Sigmoid colon (tissue), 7 donors: ENCODE data around the gene DHRS9. TPM values are rescaled to one million over a fixed set of nuclear protein-coding genes. Genes with fewer than 3 reads are reported as not detected.

Experiments
- DNase-seq: peaks from one replicate; pipeline ENCODE4 v3.0.0-alpha.2; 2019
- H3K27ac ChIP-seq, 4 donors: fragments of 200-600 bp; sonication (generic); one replicate each; pipeline ENCODE4 v1.5.1; 2016 to 2019; ENCODE audit warnings: mild to moderate bottlenecking in 1 of 4
- H3K27me3 ChIP-seq, 3 donors: fragments of 200-600 bp; sonication (generic); one replicate each; pipeline ENCODE4 v1.5.1; 2019; ENCODE audit warnings: mild to moderate bottlenecking in 1 of 3
- H3K36me3 ChIP-seq, 4 donors: fragments of 200-600 bp; sonication (generic); one replicate each; pipeline ENCODE4 v1.5.1; 2016 to 2019
- H3K4me1 ChIP-seq, 4 donors: fragments of 200-600 bp; sonication (generic); one replicate each; pipeline ENCODE4 v1.5.1; 2017 to 2019
- H3K4me3 ChIP-seq, 4 donors: fragments of 200-600 bp; sonication (generic); one replicate each; pipeline ENCODE4 v1.5.1; 2017 to 2019; ENCODE audit warnings: mild to moderate bottlenecking in 2 of 4, moderate library complexity in 1 of 4
- H3K9me3 ChIP-seq, 4 donors: fragments of 200-600 bp in 3 of 4; sonication (generic) in 3 of 4; one replicate each; pipeline versions ENCODE4 v1.5.1 to v1.6.1; 2013 to 2019
- CTCF ChIP-seq, 4 experiments: fragments of 450-650 bp in 3 of 4; fragments of 200-600 bp in 1 of 4; IDR thresholded peaks; one replicate each; pipeline ENCODE4 v1.5.1; 2016 to 2019; ENCODE audit warnings: antibody characterized with exemption in 4 of 4, mild to moderate bottlenecking in 3 of 4, moderate library complexity in 2 of 4
- EP300 ChIP-seq, 4 donors: sonication (generic); formaldehyde crosslinking; IDR thresholded peaks; one replicate each; pipeline ENCODE4 v1.6.1; 2017; ENCODE audit warnings: antibody characterized with exemption in 4 of 4
- POLR2A ChIP-seq, 2 donors: fragments of 450-650 bp; IDR thresholded peaks; one replicate each; pipeline ENCODE4 v1.6.1; 2016; ENCODE audit warnings: antibody characterized with exemption in 2 of 2, mild to moderate bottlenecking in 2 of 2, moderate library complexity in 2 of 2
- POLR2AphosphoS5 ChIP-seq, 4 donors: sonication (generic); formaldehyde crosslinking; IDR thresholded peaks; one replicate each; pipeline ENCODE4 v1.6.1; 2017; ENCODE audit warnings: antibody characterized with exemption in 4 of 4
- WGBS, 2 donors: extraction: QIAGEN DNeasy Blood & Tissue Kit; methylation state at CpG; one replicate each; pipeline ENCODE4 v1.1.7; 2013; 5-methylcytosine and 5-hydroxymethylcytosine counted together
- intact Hi-C: fragments of 100-400 bp; cut with DNase I; formaldehyde crosslinking; loops from one replicate; pipeline ENCODE4 v1.15.1; 2023
- polyA plus RNA-seq, 3 donors: library from polyadenylated mRNA; stranded (reverse); fragments of 200-250 nt; gene quantifications; one replicate each; pipeline ENCODE4 v1.2.3, GENCODE V29; 2013
- total RNA-seq, 4 donors: library from RNA; depleted of rRNA; stranded (reverse); fragments of >200 nt; gene quantifications; one replicate each; pipeline ENCODE4 v1.1.0, GENCODE V29; 2016
- donor health status: healthy with polysubstance abuse.
- donor health status: Bipolar disorder and iron deficiency.
- donor health status: healthy.

Gene DHRS9
- total RNA-seq (1 to 10 TPM in 1 of 4 donors, under 1 TPM in 3; 0.36 to 1.3 (median 0.69) TPM), polyA plus RNA-seq (100 to 1,000 TPM in 2 of 3 donors, 10 to 100 TPM in 1; 57.1 to 150 (median 107) TPM)

DNA sequence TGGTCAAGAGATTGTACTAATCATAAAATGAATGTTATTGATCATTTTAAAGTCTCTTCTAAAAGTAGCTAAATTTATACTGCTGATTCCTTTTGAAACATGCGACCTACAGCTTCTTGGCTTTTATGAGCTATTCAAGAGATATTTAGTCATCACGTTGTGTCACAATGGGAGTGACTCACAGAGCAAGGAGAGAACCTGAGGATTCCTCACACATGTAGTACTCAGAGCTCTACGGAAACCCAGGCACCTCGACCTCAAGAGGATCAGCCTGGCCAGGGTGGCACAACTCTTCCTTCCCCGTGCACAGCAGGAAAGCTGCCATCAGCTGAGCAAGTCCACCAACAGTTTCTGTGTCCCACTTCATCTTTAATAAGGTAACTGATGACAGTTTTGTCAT is at the start of gene DHRS9:
DHRS9 (plus strand) TSS at position 223 of the 400 bp plus-strand sequence. CDS start 12,019 bp downstream, outside the sequence.
- WGBS, 2 donors = 46 to 73% methylated on average over 5 of the region's 5 CpGs
- H3K4me3 ChIP-seq = no peak within 1 kb of the TSS

GRCh38 chr2:169023161-169023560 is 46.2 kb upstream of the DHRS9 start:
- WGBS, 2 donors = 26 to 63% methylated on average over 3 of the region's 3 CpGs
- intact Hi-C loops = no loop called here
- no peak for TF ChIP-seq CTCF (IDR thresholded peaks at IDR 0.05)
- TF ChIP-seq EP300 (IDR thresholded peaks at IDR 0.05) = no peak
- TF ChIP-seq POLR2A (IDR thresholded peaks at IDR 0.05) = no peak
- no peak for TF ChIP-seq POLR2AphosphoS5 (IDR thresholded peaks at IDR 0.05)
- Histone ChIP-seq H3K9me3 (no peaks in the 10 kb centered on the region), H3K27ac (no peak overlapping the region), H3K36me3 (no peaks in the 10 kb centered on the region), H3K27me3 (no peaks in the 10 kb centered on the region), H3K4me1 (no peaks in the 10 kb centered on the region), H3K4me3 (no peak overlapping the region)
- no peak for DNase-seq

More for the DNA sequence above, at the start of gene DHRS9:
- TF ChIP-seq POLR2A (IDR thresholded peaks at IDR 0.05) (peak in 1 of 2 donors; percentile 17), CTCF (IDR thresholded peaks at IDR 0.05) (no peak), EP300 (IDR thresholded peaks at IDR 0.05) (no peak), POLR2AphosphoS5 (IDR thresholded peaks at IDR 0.05) (no peak)
- Histone ChIP-seq H3K27ac (no peak within 1 kb of the TSS), H3K27me3 (no peaks in the 10 kb centered on the region), H3K4me1 (no peaks in the 10 kb centered on the region), H3K36me3 (no peaks in the 10 kb centered on the region), H3K9me3 (no peaks in the 10 kb centered on the region)
- intact Hi-C loops = no loop called here
- DNase-seq = no peak

DNA sequence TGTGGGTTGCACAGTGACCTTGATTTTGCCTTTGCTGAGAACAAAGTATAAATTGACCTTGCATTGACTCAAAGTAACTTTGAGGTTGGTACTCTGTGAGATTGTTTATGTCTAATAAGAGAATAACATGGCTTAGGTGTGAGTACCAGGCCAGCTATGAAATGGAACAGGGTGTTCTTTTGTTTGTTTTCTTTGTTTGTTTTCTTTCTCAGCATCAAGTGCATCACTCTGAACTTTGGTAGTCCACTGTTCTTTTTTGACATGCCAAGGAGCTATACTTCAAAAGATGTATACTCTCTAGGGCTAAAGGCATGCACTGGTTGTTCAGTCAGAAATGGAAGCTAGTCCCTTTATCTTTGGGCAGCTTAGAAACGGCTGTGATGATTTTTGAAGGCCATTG is 43.3 kb upstream of the DHRS9 start:
- no peak for DNase-seq
- intact Hi-C loops = no loop called here
- 55 to 86% methylated on average over 1 of the region's 1 CpG for WGBS, 2 donors

GRCh38 chr2:169027234-169027633 is 42.1 kb upstream of the DHRS9 start:
- WGBS, 2 donors = 93% methylated on average over 3 of the region's 3 CpGs
- TF ChIP-seq POLR2AphosphoS5 (IDR thresholded peaks at IDR 0.05) (no peak), CTCF (IDR thresholded peaks at IDR 0.05) (no peak), EP300 (IDR thresholded peaks at IDR 0.05) (no peak), POLR2A (IDR thresholded peaks at IDR 0.05) (no peak)
- Histone ChIP-seq H3K9me3 (no peaks in the 10 kb centered on the region), H3K27me3 (no peaks in the 10 kb centered on the region), H3K4me3 (no peak overlapping the region), H3K27ac (no peak overlapping the region), H3K4me1 (no peaks in the 10 kb centered on the region), H3K36me3 (no peaks in the 10 kb centered on the region)
- intact Hi-C loops = no loop called here
- no peak for DNase-seq

More for the DNA sequence above, 43.3 kb upstream of the DHRS9 start:
- H3K4me1 ChIP-seq = no peaks in the 10 kb centered on the region
- no peaks in the 10 kb centered on the region for H3K36me3 ChIP-seq
- no peak overlapping the region for H3K4me3 ChIP-seq
- no peak for TF ChIP-seq POLR2AphosphoS5 (IDR thresholded peaks at IDR 0.05)
- no peak for TF ChIP-seq EP300 (IDR thresholded peaks at IDR 0.05)
- TF ChIP-seq POLR2A (IDR thresholded peaks at IDR 0.05) = no peak
- TF ChIP-seq CTCF (IDR thresholded peaks at IDR 0.05) = no peak
- no peaks in the 10 kb centered on the region for H3K9me3 ChIP-seq
- H3K27ac ChIP-seq = no peak overlapping the region
- H3K27me3 ChIP-seq = no peaks in the 10 kb centered on the region

- Histone ChIP-seq H3K27ac (no peak overlapping the region), H3K36me3 (no peaks in the 10 kb centered on the region), H3K27me3 (no peaks in the 10 kb centered on the region), H3K9me3 (no peaks in the 10 kb centered on the region), H3K4me3 (no peak overlapping the region), H3K4me1 (no peaks in the 10 kb centered on the region)
- DNase-seq = no peak
- TF ChIP-seq POLR2A (IDR thresholded peaks at IDR 0.05) (no peak), EP300 (IDR thresholded peaks at IDR 0.05) (no peak), CTCF (IDR thresholded peaks at IDR 0.05) (no peak), POLR2AphosphoS5 (IDR thresholded peaks at IDR 0.05) (no peak)
- intact Hi-C loops = no loop called here
- WGBS, 2 donors = 94 to 96% methylated on average over 5 of the region's 5 CpGs
Observed at GRCh38 chr2:169029341-169029740, 40.0 kb upstream of the DHRS9 start.
